Measurements from ENCODE around the gene SLC35F6.
"Not testable (repeated sequence)": the region's sequence is repeated elsewhere in the genome, so short reads cannot be mapped to it uniquely, and the experiment has no call there.

The SLC35F6 gene

DNA sequence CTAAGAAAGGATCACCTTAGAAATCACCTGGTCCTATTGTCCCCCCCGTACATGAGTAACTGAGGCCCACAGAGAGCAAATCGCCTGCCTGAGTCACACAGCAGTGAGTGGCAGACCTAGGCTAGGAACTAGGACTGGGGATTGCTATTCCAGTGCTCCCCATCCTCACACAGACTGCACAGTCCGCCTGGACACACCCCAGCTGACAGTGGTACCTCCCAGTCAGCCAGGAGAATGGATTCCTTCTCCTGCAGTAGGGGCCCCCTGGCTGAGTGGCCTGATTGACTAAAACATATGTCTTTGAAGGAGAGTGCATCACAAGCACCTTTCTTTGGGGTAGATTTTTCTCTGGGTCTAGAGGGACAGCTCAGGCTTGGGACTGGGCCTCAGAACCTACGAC, 32.4 kb upstream of the SLC35F6 start:
- DNase-seq = no peak

DNA sequence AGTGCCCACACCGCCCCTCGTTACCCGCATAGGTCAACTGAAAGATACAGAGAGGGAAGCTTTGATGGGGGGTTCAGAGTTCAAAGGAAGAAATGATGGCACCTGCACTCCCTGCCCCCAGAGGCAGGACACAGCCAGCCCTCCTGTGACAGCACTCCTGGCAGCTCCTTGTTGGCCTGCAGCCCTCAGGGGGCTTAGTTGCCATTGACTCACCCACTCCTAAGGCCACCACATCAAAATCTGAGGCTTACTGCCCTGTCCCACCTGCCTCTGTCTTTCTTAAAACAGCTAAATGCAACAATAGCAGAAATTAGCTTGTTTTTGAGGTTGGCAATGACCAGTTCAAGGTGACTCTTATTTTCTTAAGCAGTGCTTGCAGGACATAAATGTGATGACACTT, 31.6 kb upstream of the SLC35F6 start:
- no peak for DNase-seq

DNA sequence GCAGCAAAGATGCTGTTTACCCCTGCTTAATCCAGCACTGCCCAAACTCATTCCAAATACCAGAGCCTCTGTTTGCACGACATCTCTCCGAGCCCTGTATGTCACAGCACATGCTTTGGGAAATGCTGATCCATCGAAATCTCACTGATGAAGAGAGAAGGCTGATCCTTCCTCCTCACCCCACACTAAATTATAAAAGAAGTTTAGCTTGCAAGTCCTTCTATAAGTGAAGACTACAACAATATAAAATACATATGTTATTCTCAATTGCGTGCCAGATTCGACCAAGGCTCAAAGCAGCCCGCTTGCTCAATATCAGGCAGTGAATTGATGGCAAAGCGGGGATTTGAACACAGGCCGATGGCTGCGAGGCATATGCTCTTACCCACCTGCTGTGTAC, 30.7 kb upstream of the SLC35F6 start:
- no peak for DNase-seq

DNA sequence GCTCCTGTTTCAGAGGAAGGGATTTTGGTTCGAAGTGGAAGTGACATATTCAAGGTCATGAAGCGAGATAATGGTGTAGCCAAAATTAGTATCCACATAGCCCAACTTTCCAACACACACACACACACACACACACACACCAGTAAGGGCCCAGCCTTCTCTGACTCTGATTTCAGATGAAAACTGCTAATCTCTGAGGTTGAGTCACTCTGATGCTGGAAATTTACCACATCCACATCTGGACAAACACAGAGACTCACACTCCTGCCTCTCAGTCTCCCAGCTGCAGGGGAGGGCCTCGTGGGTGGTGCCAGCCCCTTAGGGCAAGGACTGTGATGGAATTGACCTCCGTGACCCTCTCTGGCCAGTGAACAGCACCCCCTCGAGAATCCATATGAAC, 29.0 kb upstream of the SLC35F6 start:
- no peak for DNase-seq

DNA sequence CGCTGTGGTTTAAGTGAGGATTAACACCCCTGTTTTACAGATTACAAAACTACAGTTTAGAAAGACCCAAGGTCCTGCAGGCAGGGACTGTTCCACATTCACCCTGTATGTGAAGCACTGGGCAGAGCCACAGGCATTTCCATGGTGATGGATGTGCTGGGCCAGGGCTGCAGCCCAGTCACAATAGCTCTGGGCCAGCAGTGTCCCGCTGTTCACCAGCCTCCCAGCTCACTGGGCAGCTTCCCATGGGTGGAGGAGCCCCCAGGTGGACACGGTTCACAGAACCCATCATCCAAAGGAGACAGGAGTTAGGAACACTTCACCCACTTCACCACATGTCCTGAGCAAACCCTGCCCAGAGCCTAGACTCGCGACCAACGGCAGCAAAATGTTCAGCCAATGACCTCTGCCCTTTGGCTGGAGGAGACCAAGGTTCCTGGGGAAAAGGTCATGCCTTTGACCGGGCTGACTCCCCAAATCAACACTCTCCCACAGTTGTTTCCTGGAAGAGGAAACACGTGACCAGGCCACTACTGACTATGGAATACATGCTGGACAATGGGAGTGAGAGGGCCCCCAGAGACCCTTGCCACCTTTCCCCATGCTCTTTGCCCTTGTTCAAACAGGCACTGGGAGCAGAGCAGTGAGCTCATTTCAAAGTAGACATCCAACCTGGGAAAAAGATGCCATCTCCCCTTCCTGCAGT, 28.0 kb upstream of the SLC35F6 start:
- DNase-seq = no peak

DNA sequence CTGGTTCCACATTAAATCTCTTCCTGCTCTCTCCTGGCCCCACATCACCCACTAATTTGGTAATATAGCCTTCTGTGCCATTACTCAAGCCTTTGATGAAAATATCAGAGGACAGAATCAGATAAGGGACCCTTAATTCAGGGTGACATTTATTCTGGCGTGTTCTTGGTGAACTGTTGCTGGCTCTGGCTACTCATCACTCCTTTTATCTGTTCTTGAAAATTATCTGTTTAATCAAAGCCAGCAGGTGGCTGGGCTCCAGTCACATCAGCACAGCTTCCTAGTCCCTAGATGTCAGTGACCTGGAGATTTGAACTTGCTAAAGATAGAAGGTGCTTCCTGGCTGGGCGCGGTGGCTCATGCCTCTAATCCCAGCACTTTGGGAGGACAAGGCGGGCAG, 26.9 kb upstream of the SLC35F6 start:
- DNase-seq = no peak

DNA sequence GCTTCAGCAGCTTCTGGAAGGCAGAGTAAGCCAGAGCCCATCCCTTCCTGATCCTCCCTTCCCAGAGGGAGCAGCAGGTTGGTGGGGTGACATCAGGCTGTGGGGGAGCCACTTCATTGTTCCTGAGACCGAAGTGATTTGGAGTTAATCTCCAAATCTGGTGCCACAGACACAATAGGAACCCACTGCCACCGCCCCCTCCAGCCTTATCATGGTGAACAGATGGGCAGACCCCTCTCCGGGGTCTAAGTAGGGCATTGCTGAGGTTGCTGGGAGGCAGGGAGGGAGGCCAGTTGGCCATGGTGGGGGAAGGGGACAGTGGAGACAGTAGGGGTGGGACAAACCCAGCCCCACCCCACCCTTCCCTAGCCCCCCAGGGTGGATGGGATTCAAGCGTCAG, 25.6 kb upstream of the SLC35F6 start:
- DNase-seq = no peak

DNA sequence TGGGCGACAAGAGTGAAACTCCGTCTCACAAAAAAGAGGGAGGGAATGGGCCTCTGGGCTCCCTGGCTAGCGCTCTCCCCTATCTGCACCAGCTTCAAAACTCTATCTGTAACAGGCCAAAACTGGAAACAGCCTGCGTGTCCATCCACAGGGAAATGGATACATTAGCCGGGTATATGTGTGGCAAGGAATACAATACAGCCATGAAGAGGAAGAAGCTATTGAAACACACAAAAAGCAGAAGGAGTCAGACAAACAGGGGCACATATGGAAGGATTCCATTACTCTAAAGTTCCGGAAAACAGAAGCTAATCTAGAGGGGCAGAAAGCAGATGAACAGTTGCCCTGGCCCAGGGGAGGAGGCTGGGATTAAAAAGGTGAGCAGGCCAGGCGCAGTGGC, 24.6 kb upstream of the SLC35F6 start:
- DNase-seq = no peak

DNA sequence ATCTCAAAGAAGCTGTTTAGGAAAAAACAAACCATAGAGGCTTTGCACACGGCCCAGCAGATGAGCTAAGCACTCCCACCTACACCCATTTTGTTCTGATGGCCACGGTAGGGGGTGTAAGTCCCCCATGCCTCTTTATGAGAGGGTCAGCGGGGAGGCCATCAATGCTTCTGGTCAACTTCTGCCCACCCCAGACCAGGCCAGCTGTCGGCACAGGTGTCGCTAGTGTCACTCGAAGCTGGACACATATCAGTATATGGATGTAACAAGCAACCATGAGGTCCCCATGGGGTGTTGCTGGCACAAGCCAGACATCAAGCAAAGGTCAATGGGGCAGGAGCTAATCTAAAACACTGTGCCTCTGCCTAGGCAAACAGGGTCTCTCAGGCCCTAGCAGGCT, 23.7 kb upstream of the SLC35F6 start:
- no peak for DNase-seq

DNA sequence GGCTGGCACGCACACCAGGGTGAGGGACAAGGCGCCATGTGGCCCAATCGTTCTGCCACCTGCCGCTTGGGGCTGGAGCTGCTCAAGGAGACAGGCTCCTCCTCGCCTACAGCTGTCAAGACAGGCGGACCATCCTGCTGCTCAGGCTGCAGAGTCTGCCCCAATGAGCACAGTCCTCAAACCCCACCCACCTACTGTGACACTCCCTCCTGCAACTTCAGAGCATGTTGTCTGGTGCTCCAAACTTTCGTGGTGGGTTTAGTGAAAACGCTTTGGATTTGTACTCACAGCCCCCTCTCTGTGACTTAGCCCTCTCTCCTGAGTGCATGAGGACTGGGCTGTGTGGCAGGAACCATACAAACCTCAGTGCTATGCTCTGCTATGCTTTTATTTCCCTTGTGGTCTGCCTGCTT, 23.2 kb upstream of the SLC35F6 start:
- no peak for DNase-seq

DNA sequence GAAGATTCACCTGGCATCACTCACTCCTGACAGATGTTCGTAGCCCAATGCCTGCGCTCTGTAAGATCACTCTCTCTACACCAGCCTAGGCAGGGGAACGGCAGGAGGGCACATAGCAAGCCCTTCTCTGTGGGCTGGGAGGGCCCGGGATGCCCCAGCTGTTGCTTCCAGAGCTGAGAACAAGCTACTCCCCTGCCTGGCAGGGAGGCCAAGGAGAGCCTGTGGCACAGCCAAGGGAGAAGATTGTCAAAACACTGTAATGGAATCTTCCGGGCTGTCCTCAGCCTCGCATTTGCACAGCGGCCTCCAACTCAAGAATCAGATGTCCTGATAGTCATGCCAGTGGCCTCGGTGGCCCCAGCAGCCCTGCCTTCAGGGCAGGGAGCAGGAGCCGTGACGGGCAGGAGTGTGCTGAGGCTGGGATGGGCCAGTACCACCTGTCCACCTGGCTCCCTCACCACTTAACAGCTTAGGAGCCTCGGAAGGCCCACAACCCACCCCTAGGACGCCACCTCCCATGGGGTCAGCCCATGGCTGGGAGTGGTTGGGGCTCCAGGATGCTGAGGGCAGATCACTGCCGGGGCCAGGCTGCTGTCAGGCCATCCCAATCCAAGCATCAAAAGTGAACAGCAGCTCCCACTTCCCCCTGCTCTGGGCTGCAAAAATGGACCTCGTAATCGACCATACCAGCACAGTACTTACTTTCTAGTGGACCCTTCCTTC, 21.9 kb upstream of the SLC35F6 start:
- DNase-seq = no peak

DNA sequence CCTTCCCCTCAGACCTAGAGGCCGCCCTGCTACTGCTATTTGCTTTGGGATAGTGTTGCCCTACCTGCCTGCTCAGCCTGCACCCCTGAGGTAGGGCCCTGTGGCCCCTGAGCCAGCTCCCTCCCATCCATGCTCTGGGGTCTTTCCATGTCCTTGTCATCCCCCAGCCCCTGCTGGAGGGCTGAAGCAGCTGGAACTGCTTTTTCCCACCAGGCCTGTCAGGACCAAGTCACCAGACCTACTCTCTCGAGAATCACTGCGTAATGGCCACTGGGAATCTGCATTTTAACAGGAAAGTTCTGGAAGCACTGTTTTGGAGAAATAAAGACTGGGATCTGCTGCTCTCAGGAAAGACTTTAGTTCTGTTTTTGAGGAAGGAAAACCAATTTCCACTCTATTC, 20.2 kb upstream of the SLC35F6 start:
- DNase-seq = no peak

DNA sequence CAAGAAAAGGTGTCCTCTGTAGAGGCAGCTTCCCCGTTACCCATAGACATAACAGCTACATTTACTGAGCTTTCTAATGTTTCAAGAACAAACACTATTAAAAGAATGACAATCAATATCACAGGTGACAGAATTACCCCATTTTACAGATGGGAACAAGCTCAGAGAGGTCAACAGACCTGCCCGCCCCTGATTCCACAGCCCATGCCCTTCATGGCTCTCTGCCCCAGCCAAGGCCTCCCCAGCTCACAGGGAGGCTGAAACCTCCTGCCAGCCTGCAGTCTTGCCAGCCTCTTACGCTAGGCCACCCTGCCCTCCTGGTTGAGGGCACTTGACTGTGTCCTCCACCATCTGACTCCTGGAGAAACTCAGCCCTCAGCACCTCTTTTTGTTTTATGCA, 19.1 kb upstream of the SLC35F6 start:
- DNase-seq = no peak

DNA sequence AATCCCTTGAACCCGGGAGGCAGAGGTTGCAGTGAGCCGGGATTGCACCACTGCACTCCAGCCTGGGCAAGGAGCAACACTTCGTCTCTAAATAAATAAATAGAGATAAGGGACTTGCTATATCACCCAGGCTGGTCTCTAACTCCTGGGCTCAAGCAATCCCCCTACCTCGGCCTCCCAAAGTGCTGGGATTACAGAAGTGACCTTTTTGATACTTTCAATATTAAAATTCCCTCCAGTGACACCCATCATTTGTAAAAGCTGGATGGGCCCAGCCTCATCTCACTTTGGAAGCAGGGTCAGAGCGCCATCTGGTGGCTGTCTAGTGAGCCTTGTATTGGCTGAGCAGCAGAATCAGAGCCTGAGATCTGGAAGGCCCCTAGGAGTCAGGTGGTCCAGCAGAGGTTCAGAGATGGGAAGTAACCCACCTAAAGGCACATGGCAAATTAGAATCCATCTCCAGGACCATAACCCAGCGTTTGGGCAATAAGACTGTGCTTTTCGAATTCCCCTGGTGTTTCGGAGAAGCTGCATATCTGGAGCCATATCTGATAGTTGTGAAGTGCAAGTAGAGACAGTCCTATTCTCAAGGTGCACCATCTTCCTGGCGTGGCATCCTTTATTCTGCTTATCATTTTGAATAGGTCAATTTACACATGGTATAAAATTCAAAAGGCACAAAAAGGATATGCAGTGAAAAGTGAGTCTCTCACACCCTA, 18.3 kb upstream of the SLC35F6 start:
- DNase-seq = peak; percentile 91

DNA sequence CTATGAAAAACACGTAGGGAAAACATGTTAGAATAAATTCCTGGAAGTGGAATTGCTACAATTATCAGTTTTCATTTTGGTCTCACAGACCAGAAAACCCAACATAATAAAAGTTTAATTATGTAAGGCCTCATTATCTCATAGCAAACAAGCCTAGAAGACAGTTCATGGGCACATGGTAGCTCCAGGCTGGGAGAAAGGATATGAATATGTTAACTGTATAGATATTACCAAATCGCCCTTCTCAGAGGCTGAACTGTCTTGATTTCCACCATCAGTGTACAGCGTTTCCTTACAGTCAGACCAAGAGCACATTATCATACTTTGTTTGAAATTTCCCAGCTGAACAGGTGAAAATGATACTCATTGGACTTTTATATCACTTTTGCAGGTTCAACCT, 17.1 kb upstream of the SLC35F6 start:
- no peak for DNase-seq

DNA sequence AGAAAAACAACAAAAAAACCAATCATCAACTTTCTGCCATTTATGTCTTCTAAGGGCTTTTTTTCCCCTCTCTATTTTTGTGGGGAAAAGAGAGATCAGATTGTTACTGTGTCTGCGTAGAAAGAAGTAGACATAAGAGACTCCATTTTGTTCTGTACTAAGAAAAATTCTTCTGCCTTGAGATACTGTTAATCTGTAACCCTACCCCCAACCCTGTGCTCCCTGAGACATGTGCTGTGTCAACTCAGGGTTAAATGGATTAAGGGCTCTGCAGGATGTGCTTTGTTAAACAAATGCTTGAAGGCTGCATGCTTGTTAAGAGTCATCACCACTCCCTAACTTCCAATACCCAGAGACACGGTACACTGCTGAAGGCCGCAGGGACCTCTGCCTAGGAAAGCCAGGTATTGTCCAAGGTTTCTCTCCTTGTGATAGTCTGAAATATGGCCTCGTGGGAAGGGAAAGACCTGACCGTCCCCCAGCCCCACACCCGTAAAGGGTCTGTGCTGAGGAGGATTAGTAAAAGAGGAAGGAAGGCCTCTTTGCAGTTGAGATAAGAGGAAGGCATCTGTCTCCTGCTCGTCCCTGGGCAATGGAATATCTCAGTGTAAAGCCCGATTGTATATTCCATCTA, 14.2 kb upstream of the SLC35F6 start:
- not testable (repeated sequence) for DNase-seq

DNA sequence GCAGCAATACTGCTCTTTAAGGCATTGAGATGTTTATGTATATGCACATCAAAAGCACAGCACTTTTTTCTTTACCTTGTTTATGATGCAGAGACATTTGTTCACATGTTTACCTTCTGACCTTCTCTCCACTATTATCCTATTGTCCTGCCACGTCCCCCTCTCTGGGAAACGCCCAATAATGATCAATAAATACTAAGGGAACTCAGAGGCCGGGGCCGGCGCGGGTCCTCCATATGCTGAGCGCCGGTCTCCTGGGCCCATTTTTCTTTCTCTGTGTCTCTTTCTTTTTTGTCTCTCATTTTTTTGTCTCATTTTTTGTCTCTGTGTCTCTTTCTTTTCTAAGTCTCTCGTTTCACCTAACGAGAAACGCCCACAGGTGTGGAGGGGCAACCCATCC, 13.6 kb upstream of the SLC35F6 start:
- not testable (repeated sequence) for DNase-seq

DNA sequence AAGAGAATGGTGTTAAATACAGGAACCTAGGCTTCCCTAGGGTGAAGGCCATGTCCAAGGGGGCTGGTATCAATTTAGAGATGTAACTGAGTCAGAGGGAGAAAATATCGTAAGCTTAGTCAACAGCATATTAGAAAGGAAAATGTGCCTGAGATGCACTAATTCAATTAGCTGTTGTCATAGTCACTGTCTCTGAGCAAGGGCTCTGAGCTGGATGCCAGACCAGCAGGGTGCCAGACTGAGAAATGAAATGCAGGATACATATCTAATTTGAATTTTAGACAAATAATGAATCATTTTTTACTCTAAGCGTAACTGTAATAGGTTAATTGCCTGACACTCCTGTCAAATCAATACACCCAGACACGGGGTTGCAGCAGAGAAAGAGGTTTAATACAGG, 11.4 kb upstream of the SLC35F6 start:
- no peak for DNase-seq

DNA sequence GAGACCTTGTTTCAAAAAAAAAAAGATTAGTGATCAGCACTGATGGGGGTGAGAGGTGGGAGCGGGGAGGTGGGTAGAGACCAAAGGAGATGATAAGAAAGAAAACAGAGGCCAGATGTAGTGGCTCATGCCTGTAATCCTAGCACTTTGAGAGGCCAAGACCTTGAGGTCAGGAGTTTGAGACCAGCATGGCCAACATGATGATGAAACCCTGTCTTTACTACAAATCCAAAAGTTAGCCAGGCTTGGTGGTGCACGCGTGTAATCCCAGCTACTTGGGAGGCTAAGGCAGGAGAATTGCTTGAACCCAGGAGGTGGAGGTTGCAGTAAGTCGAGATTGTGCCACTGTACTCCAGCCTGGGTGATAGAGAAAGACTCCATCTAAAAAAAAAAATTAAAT, 9.5 kb upstream of the SLC35F6 start:
- no peak for DNase-seq

DNA sequence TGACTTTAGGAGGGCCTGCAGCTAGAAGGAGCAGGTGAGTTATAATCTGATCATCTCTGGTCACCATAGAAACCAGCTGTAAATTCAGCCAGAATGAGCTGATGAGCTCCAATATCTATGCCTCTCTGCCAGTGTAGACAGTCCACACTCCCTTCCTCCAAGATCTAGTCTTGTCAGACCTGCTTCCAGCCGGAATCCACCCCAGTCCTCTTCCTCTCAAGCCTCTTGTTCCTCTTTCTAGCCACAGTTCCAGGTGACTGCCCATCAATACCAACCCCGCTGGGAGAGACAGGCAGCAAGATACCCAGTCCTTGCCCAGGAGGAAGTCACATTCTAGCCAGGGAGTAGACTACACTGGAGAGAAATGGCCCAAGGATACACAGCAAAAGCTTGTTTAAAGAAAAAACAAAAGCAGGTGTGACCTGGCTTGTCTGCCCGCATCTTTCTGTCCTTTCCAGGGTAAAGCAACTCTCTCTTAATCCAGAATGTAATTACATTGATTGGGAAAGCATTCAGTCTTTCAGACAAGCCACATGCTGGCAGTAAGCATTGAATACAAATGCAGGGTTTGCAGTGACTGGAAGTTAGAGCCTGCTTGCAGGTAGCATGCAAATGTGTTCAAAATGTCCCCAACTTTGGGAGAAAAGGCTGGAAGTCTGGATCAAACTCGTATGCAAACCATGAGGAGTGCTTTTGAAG, 9.0 kb upstream of the SLC35F6 start:
- DNase-seq = no peak

DNA sequence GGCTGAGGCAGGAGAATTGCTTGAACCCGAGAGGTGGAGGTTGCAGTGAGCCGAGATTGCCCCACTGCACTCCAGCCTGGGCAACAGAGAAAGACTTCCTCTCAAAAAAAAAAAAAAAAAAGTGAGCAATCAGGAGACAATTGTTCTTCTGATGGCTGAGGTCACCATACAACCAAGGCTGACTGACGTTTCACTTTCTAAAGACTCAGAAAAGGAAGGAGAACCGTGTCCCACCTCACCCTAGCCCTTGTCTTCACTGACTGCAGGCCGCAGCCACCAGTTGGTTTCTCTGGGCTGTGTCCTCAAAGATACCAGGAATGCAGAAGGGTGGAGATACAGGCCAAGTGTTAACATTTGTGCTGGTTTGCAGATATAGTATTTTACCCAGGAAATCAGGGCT, 7.7 kb upstream of the SLC35F6 start:
- DNase-seq = no peak

DNA sequence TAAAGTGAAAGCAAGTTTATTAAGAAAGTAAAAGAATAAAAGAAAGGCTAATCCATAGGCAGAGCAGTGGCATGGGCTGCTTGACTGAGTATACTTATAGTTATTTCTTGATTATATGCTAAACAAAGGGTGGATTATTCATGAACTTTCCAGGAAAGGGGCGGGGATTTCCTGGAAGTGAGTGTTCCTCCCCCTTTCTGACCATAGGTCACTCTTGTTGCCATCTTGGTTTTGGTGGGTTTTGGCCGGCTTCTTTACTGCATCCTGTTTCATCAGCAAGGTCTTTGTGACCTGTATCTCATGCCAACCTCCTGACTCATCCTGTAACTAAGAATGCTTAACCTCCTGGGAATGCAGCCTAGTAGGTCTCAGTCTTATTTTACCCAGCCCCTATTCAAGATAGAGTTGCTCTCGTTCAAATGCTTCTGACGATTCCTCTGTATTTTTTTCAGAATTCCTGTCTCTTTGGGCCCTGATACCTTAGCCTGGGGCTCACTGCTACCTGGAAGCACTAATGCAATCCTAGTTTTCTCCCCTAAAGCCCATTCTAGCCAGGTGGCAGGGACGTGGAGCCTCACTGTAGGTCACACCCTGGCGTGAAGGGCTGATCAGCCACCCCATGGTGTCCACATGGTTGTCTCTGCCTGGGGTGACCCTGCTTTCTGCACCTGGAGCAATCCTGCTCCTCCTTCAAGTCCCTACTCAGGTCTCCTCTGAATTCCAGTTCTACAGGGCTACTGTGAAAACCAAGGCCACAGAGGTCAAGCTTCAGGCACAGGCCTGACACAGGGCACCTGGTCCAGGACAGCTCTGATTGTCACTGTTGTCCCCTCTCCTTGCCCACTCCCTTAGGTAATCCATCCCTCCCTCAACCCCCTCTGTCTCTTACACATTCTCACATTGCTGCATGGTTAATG, 6.0 kb upstream of the SLC35F6 start:
- DNase-seq = no peak
